Fibroblast of lung (primary cell): ENCODE results near the gene ERAP2. TPM values are rescaled to one million over a fixed set of nuclear protein-coding genes. Genes with fewer than 3 reads are reported as not detected.

Experiments
- DNase-seq, 2 donors: peaks; one replicate each; pipeline versions ENCODE4 v3.0.0 to v3.0.0-alpha.2; 2010; ENCODE audit warnings: low read depth in 2 of 2
- H2AFZ ChIP-seq: 2 replicates; pipeline ENCODE4 v1.5.1; 2012; ENCODE audit warnings: low read length, control low read depth, inconsistent platforms
- H3K27ac ChIP-seq: 2 replicates; pipeline ENCODE4 v1.5.1; 2011; ENCODE audit warnings: low read length, control low read depth; ENCODE audit not compliant: insufficient read depth
- H3K27me3 ChIP-seq: 2 replicates; pipeline ENCODE4 v1.5.1; 2011; ENCODE audit warnings: mild to moderate bottlenecking, low read length; ENCODE audit not compliant: control insufficient read depth, insufficient read depth
- H3K36me3 ChIP-seq: 2 replicates; pipeline ENCODE4 v1.5.1; 2011; ENCODE audit warnings: low read length; ENCODE audit not compliant: control insufficient read depth, insufficient read depth
- H3K4me1 ChIP-seq: 2 replicates; pipeline ENCODE4 v1.5.1; 2011; ENCODE audit warnings: low read length; ENCODE audit not compliant: control insufficient read depth, insufficient read depth; ENCODE audit errors: extremely low read depth
- H3K4me2 ChIP-seq: 2 replicates; pipeline ENCODE4 v1.5.1; 2011; ENCODE audit warnings: low read length, control low read depth; ENCODE audit not compliant: insufficient read depth; ENCODE audit errors: extremely low read depth
- H3K4me3 ChIP-seq, 4 experiments: fragments of 200-600 bp in 1 of 4; sonication (generic) in 1 of 4; replicated peaks in 1 of 4; 2 replicates each; pipeline ENCODE4 v1.5.1; 2011 to 2016; ENCODE audit warnings: low read length in 4 of 4, low read depth in 3 of 4, mild to moderate bottlenecking in 3 of 4, control low read depth in 2 of 4, inconsistent platforms in 1 of 4, mixed read lengths in 1 of 4; ENCODE audit not compliant: insufficient read depth in 1 of 4; ENCODE audit errors: control extremely low read depth in 1 of 4
- H3K79me2 ChIP-seq: 2 replicates; pipeline ENCODE4 v1.5.1; 2012; ENCODE audit warnings: mild to moderate bottlenecking, low read length, inconsistent platforms; ENCODE audit not compliant: control insufficient read depth, insufficient read depth
- H3K9ac ChIP-seq: 2 replicates; pipeline ENCODE4 v1.5.1; 2011; ENCODE audit warnings: mild to moderate bottlenecking, low read length, control low read depth; ENCODE audit not compliant: insufficient read depth
- H3K9me3 ChIP-seq: 2 replicates; pipeline ENCODE4 v1.5.1; 2012; ENCODE audit warnings: low read depth, low read length; ENCODE audit not compliant: control insufficient read depth, insufficient read depth
- H4K20me1 ChIP-seq: 2 replicates; pipeline ENCODE4 v1.5.1; 2011; ENCODE audit warnings: low read length; ENCODE audit not compliant: control insufficient read depth, insufficient read depth; ENCODE audit errors: extremely low read depth
- EZH2 ChIP-seq: IDR thresholded peaks from 2 replicates; pipeline ENCODE4 v1.5.1; 2012; ENCODE audit warnings: low read length, control low read depth, mild to moderate bottlenecking; ENCODE audit errors: missing control alignments
- polyA plus RNA-seq, 2 donors: library from polyadenylated mRNA; depleted of rRNA in 1 of 2; stranded (reverse) in 1 of 2; unstranded in 1 of 2; fragments of >200 nt; gene quantifications; 2 replicates each; pipeline ENCODE4 v1.2.1, GENCODE V29; 2011 to 2012; ENCODE audit warnings: missing spikeins in 1 of 2
- total RNA-seq: library from RNA; depleted of rRNA; stranded (reverse); fragments of >200 nt; gene quantifications from 2 replicates; pipeline ENCODE4 v1.2.1, GENCODE V29; 2014
- TF ChIP-seq, protein P1 (sequence below), 2 donors: IDR thresholded peaks in 1 of 2; conservative IDR thresholded peaks in 1 of 2; 1 replicate in 1 of 2; 2 replicates in 1 of 2; pipeline ENCODE4 v1.5.1; 2011 to 2012; ENCODE audit warnings: low read length in 2 of 2, control low read depth in 1 of 2, inconsistent platforms in 1 of 2, low read depth in 1 of 2, mild to moderate bottlenecking in 1 of 2

Gene ERAP2
- total and polyA plus RNA-seq, 2 donors (not counting 1 experiment from before 2014, with no cell fraction given) = 70.9 to 180 TPM

DNA sequence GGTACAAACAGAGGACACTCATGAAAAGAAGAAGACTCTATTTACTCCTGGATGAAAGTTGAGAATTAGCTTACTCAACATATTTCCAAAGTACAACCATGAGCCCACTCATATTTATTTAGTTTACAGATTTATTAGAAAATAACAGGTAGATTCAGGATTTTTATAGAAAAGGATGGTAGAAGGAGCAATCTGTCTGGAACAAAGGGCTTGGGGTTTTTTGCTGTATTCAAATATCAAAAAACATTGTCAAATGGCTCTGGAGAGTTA, 7.0 kb upstream of the ERAP2 start:
- TF ChIP-seq, protein P1, sequence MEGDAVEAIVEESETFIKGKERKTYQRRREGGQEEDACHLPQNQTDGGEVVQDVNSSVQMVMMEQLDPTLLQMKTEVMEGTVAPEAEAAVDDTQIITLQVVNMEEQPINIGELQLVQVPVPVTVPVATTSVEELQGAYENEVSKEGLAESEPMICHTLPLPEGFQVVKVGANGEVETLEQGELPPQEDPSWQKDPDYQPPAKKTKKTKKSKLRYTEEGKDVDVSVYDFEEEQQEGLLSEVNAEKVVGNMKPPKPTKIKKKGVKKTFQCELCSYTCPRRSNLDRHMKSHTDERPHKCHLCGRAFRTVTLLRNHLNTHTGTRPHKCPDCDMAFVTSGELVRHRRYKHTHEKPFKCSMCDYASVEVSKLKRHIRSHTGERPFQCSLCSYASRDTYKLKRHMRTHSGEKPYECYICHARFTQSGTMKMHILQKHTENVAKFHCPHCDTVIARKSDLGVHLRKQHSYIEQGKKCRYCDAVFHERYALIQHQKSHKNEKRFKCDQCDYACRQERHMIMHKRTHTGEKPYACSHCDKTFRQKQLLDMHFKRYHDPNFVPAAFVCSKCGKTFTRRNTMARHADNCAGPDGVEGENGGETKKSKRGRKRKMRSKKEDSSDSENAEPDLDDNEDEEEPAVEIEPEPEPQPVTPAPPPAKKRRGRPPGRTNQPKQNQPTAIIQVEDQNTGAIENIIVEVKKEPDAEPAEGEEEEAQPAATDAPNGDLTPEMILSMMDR (conservative IDR thresholded peaks at IDR 0.05 in 1 of 2, IDR thresholded peaks at IDR 0.05 in 1 of 2; ENCODE audit: low read depth in 1 of 2, low read length in 2 of 2) = no peak
- TF ChIP-seq EZH2 = no peak
- DNase-seq = no peak

DNA sequence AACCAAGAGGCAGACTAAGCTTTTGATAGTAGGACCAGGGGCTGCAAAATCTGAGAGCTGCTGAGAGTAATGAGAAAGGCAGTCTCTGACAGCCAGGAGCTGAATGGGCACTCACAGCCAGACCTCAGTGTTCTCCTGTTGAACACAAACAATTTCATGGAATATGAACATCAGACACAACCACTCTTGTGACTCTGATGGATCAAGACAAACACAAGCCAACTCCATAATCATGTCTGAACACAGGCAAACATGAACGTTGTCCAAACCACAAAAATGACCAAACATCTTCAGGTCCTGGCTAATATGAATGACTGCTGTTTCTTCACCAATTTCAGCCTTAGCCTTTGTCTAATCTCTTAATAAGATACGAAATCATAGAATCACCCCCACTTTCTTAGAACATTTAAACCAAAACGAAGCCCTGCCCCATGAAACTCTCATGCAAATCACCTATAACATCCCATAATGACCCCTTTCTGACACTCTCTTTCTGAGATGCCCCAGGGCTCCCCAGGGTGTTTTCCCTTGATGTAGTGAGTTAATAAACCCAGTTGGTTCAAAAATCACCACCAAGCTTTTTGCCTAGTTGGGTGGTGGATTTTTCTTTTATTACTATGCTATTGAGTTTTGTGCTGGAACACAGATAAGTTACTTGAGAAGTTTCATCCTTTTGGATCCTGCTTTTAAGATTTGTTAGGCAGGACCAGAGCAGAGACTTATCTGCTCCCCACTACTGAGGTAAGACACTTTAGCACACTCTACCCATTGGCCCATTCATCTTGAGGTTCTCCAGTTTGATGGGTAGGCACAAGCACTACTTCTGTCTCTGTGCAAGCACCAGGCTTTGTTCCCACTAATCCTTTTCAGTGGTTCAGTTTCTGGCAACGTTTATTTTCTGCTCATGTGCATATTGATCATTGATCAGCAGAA, 5.9 kb upstream of the ERAP2 start:
- Histone ChIP-seq H2AFZ (no peak overlapping the region), H3K4me3 (no peak overlapping the region), H3K4me2 (no peak overlapping the region), H3K9me3 (no peaks in the 10 kb centered on the region), H3K9ac (no peak overlapping the region), H3K79me2 (no peaks in the 10 kb centered on the region), H4K20me1 (no peaks in the 10 kb centered on the region), H3K36me3 (no peaks in the 10 kb centered on the region), H3K4me1 (no peaks in the 10 kb centered on the region), H3K27ac (no peak overlapping the region), H3K27me3 (no peaks in the 10 kb centered on the region)
- TF ChIP-seq, protein P1 (conservative IDR thresholded peaks at IDR 0.05 in 1 of 2, IDR thresholded peaks at IDR 0.05 in 1 of 2; ENCODE audit: low read depth in 1 of 2, low read length in 2 of 2) = no peak
- TF ChIP-seq EZH2 = no peak
- peak in 1 of 2 donors; percentile 41 for DNase-seq

More for the DNA sequence above, 7.0 kb upstream of the ERAP2 start:
- no peaks in the 10 kb centered on the region for H3K9me3 ChIP-seq
- H3K36me3 ChIP-seq = no peaks in the 10 kb centered on the region
- no peak overlapping the region for H3K27ac ChIP-seq
- no peak overlapping the region for H2AFZ ChIP-seq
- H3K27me3 ChIP-seq = no peaks in the 10 kb centered on the region
- no peak overlapping the region for H3K4me2 ChIP-seq
- no peaks in the 10 kb centered on the region for H3K79me2 ChIP-seq
- no peaks in the 10 kb centered on the region for H3K4me1 ChIP-seq
- no peak overlapping the region for H3K9ac ChIP-seq
- no peaks in the 10 kb centered on the region for H4K20me1 ChIP-seq
- H3K4me3 ChIP-seq = no peak overlapping the region

DNA sequence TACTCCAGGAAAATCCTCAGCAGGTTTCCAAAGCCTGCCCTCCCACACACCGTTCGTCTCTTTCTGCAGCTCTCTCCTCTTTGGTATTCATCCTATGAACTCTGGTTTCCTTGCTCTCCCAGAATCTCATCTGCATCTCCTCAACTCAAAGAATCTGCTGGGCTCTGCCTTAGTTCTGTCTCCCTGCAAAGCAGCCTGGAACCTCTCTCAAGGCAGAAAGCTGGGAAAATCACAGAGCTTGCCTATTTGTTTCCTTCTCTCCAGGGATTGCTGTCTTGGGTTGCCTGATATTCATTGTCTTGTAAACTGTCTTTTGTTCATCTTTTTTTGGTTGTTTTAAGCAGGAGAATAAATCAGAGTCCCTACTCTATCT, 5.3 kb upstream of the ERAP2 start:
- no peaks in the 10 kb centered on the region for H3K27me3 ChIP-seq
- H4K20me1 ChIP-seq = no peaks in the 10 kb centered on the region
- TF ChIP-seq EZH2 = no peak
- TF ChIP-seq, protein P1 (conservative IDR thresholded peaks at IDR 0.05 in 1 of 2, IDR thresholded peaks at IDR 0.05 in 1 of 2; ENCODE audit: low read depth in 1 of 2, low read length in 2 of 2) = no peak
- H3K9ac ChIP-seq = no peak overlapping the region
- H3K36me3 ChIP-seq = no peaks in the 10 kb centered on the region
- H3K27ac ChIP-seq = no peak overlapping the region
- H3K4me1 ChIP-seq = peaks cover 3% of the 10 kb centered on the region
- H3K4me3 ChIP-seq = no peak overlapping the region
- no peaks in the 10 kb centered on the region for H3K79me2 ChIP-seq
- H2AFZ ChIP-seq = no peak overlapping the region
- no peak overlapping the region for H3K4me2 ChIP-seq
- no peaks in the 10 kb centered on the region for H3K9me3 ChIP-seq
- no peak for DNase-seq
